Transverse colon (tissue), 4 donors: ENCODE measurements around the gene TAF5L. TPM values are rescaled to one million over a fixed set of nuclear protein-coding genes. Genes with fewer than 3 reads are reported as not detected.

Experiments used
- DNase-seq: peaks from one replicate; pipeline ENCODE4 v3.0.0-alpha.2; 2019
- H3K27ac ChIP-seq, 4 donors: fragments of 200-600 bp; sonication (generic); 2 replicates each; pipeline ENCODE4 v1.5.1; 2016 to 2018; ENCODE audit warnings: inconsistent platforms in 4 of 4
- H3K27me3 ChIP-seq: fragments of 200-600 bp; sonication (generic); 2 replicates; pipeline ENCODE4 v1.5.1; 2017; ENCODE audit warnings: inconsistent platforms
- H3K36me3 ChIP-seq, 4 donors: fragments of 200-600 bp; sonication (generic); 2 replicates each; pipeline ENCODE4 v1.5.1; 2017 to 2019; ENCODE audit warnings: inconsistent platforms in 4 of 4
- H3K4me1 ChIP-seq, 4 donors: fragments of 200-600 bp; sonication (generic); 2 replicates each; pipeline ENCODE4 v1.5.1; 2017 to 2020; ENCODE audit warnings: inconsistent platforms in 4 of 4
- H3K4me3 ChIP-seq, 4 donors: fragments of 200-600 bp; sonication (generic); 1 replicate in 1 of 4; 2 replicates in 3 of 4; pipeline versions ENCODE4 v1.5.1 to v1.6.1; 2017 to 2019; ENCODE audit warnings: inconsistent platforms in 4 of 4
- H3K9me3 ChIP-seq, 2 donors: fragments of 200-600 bp; sonication (generic); 2 replicates each; pipeline ENCODE4 v1.5.1; 2017 to 2019; ENCODE audit warnings: inconsistent platforms in 2 of 2
- CTCF ChIP-seq, 5 experiments: fragments of 200-600 bp in 3 of 5; fragments of 450-650 bp in 2 of 5; sonication (generic) in 3 of 5; IDR thresholded peaks; 1 replicate in 2 of 5; 2 replicates in 3 of 5; pipeline ENCODE4 v1.5.1; 2016 to 2017; ENCODE audit warnings: antibody characterized with exemption in 5 of 5, inconsistent platforms in 3 of 5, mild to moderate bottlenecking in 2 of 5, moderate library complexity in 1 of 5
- EP300 ChIP-seq: sonication (generic); formaldehyde crosslinking; IDR thresholded peaks from one replicate; pipeline ENCODE4 v1.6.1; 2017; ENCODE audit warnings: antibody characterized with exemption, low read depth
- POLR2A ChIP-seq: fragments of 450-650 bp; IDR thresholded peaks from one replicate; pipeline ENCODE4 v1.6.1; 2016; ENCODE audit warnings: antibody characterized with exemption, mild to moderate bottlenecking, moderate library complexity
- POLR2AphosphoS5 ChIP-seq, 3 donors: sonication (generic); formaldehyde crosslinking; IDR thresholded peaks; one replicate each; pipeline ENCODE4 v1.6.1; 2016; ENCODE audit warnings: antibody characterized with exemption in 3 of 3
- WGBS, 2 donors: methylation state at CpG; one replicate each; pipeline ENCODE4 v1.1.5; 2018; ENCODE audit warnings: low coverage in 1 of 2; 5-methylcytosine and 5-hydroxymethylcytosine counted together
- in situ Hi-C, 4 donors: fragments of 200-750 bp; cut with MboI; loops; one replicate each; pipeline versions ENCODE4 v1.15.0 to v1.15.1; 2017; ENCODE audit warnings: low sequenced_read_pairs in 3 of 4, low pct_ligation_motif_present in 1 of 4, low pct_unique_long_range_greater_than_20kb in 1 of 4
- intact Hi-C: fragments of 100-400 bp; cut with DNase I; formaldehyde crosslinking; loops from one replicate; pipeline ENCODE4 v1.15.1; 2023; ENCODE audit warnings: low total_unique reads
- total RNA-seq, 4 donors: library from RNA; depleted of rRNA; stranded (reverse); fragments of >200 nt; gene quantifications; one replicate each; pipeline ENCODE4 v1.1.0, GENCODE V29; 2016

TAF5L gene
- total RNA-seq: 10 to 100 TPM; 10.7 to 22.1 (median 15.4) TPM

GRCh38 chr1:229625915-229626831 lies at the start of gene TAF5L, which contains the start of gene URB2:
TAF5L (minus strand) TSS chr1:229626122; CDS start chr1:229614482, 11,640 bp downstream.
URB2 (plus strand) TSS chr1:229626247; CDS start chr1:229627634, 1,387 bp downstream.
- Histone ChIP-seq H3K27me3 (no peaks in the 10 kb centered on the region), H3K27ac (peak within 1 kb of the TSS; percentile 89 to 96 (median 94)), H3K4me1 (peaks cover 14 to 32% (median 18%) of the 10 kb centered on the region in 4 donors), H3K36me3 (no peaks in the 10 kb centered on the region), H3K9me3 (no peaks in the 10 kb centered on the region), H3K4me3 (peak within 1 kb of the TSS; percentile 74 to 99 (median 88))
- intact Hi-C loops: loop anchor here (5.0 kb wide), 1 partner anchor 69 kb away; the partner anchor contains the start of gene ABCB10
- 1% methylated on average over 35 of the region's 97 CpGs; no CpG with 5 or more reads in 1 of the 2 donors for WGBS, 2 donors
- in situ Hi-C loops: loop anchor here in 2 of 4 donors (10.0 kb wide), 2 partner anchors 51 to 61 kb away; no protein-coding TSS in a partner anchor
- peak; percentile 90 for DNase-seq
- TF ChIP-seq POLR2A (peak; percentile 50), CTCF (IDR thresholded peaks at IDR 0.05) (no peak), EP300 (no peak), POLR2AphosphoS5 (IDR thresholded peaks at IDR 0.05) (peak; percentile 42 to 77 (median 74))

- in situ Hi-C loops: no loop called here
- no peaks in the 10 kb centered on the region for H3K27me3 ChIP-seq
- no peak for TF ChIP-seq POLR2A
- TF ChIP-seq EP300: no peak
- no peak for TF ChIP-seq CTCF (IDR thresholded peaks at IDR 0.05)
- TF ChIP-seq POLR2AphosphoS5 (IDR thresholded peaks at IDR 0.05): no peak
- no peak for DNase-seq
- no peak overlapping the region for H3K27ac ChIP-seq
- peaks cover 0 to 3% of the 10 kb centered on the region in 2 donors for H3K9me3 ChIP-seq
- no peak overlapping the region for H3K4me3 ChIP-seq
- no peaks in the 10 kb centered on the region for H3K36me3 ChIP-seq
- intact Hi-C loops: no loop called here
- H3K4me1 ChIP-seq: no peaks in the 10 kb centered on the region
Observed at GRCh38 chr1:229675396-229675795, 49.5 kb upstream of the TAF5L start.

GRCh38 chr1:229674042-229674441 lies 48.1 kb upstream of the TAF5L start:
- H3K27me3 ChIP-seq: no peaks in the 10 kb centered on the region
- H3K4me1 ChIP-seq: no peaks in the 10 kb centered on the region
- 69% methylated on average over 5 of the region's 5 CpGs; no CpG with 5 or more reads in 1 of the 2 donors for WGBS, 2 donors
- in situ Hi-C loops (no loop called here), intact Hi-C loops (no loop called here)
- no peaks in the 10 kb centered on the region for H3K36me3 ChIP-seq
- no peaks in the 10 kb centered on the region for H3K9me3 ChIP-seq
- TF ChIP-seq POLR2AphosphoS5 (IDR thresholded peaks at IDR 0.05): no peak
- no peak for TF ChIP-seq POLR2A
- TF ChIP-seq EP300: no peak
- no peak for TF ChIP-seq CTCF (IDR thresholded peaks at IDR 0.05)
- H3K27ac ChIP-seq: no peak overlapping the region
- DNase-seq: no peak
- H3K4me3 ChIP-seq: no peak overlapping the region

GRCh38 chr1:229672246-229672645 lies 46.3 kb upstream of the TAF5L start:
- in situ Hi-C loops: no loop called here
- intact Hi-C loops: no loop called here
- H3K27ac ChIP-seq: no peak overlapping the region
- no peaks in the 10 kb centered on the region for H3K9me3 ChIP-seq
- DNase-seq: no peak
- H3K4me3 ChIP-seq: no peak overlapping the region
- WGBS, 2 donors: 35 to 51% methylated on average over 2 of the region's 2 CpGs
- TF ChIP-seq POLR2A: no peak
- TF ChIP-seq EP300: no peak
- no peak for TF ChIP-seq CTCF (IDR thresholded peaks at IDR 0.05)
- TF ChIP-seq POLR2AphosphoS5 (IDR thresholded peaks at IDR 0.05): no peak
- H3K4me1 ChIP-seq: no peaks in the 10 kb centered on the region
- H3K27me3 ChIP-seq: no peaks in the 10 kb centered on the region
- no peaks in the 10 kb centered on the region for H3K36me3 ChIP-seq
